Esophagus muscularis mucosa (tissue), 4 donors: ENCODE results near the gene C20orf141. TPM values are rescaled to one million over a fixed set of nuclear protein-coding genes. Genes with fewer than 3 reads are reported as not detected.

Experiments used
- DNase-seq: peaks from one replicate; pipeline ENCODE4 v3.0.0-alpha.2; 2017; ENCODE audit errors: extremely low spot score
- H3K27ac ChIP-seq, 4 donors: fragments of 200-600 bp; sonication (generic); replicated peaks in 1 of 4; 1 replicate in 3 of 4; 2 replicates in 1 of 4; pipeline ENCODE4 v1.5.1; 2016 to 2019; ENCODE audit warnings: mild to moderate bottlenecking in 1 of 4
- H3K27me3 ChIP-seq, 4 donors: fragments of 200-600 bp; sonication (generic); one replicate each; pipeline versions ENCODE4 v1.5.1 to v1.6.0; 2016 to 2019
- H3K36me3 ChIP-seq, 4 donors: fragments of 200-600 bp; sonication (generic); one replicate each; pipeline ENCODE4 v1.5.1; 2016 to 2019
- H3K4me1 ChIP-seq, 4 donors: fragments of 200-600 bp; sonication (generic); one replicate each; pipeline ENCODE4 v1.5.1; 2016 to 2019
- H3K4me3 ChIP-seq, 4 donors: fragments of 200-600 bp; sonication (generic); 1 replicate in 2 of 4; 2 replicates in 2 of 4; pipeline ENCODE4 v1.5.1; 2016 to 2019; ENCODE audit warnings: mild to moderate bottlenecking in 4 of 4, moderate library complexity in 1 of 4
- H3K9me3 ChIP-seq, 4 donors: fragments of 200-600 bp; sonication (generic); 1 replicate in 3 of 4; 2 replicates in 1 of 4; pipeline ENCODE4 v1.5.1; 2016 to 2019
- CTCF ChIP-seq, 3 experiments: fragments of 200-600 bp in 2 of 3; fragments of 450-650 bp in 1 of 3; sonication (generic) in 2 of 3; IDR thresholded peaks; one replicate each; pipeline ENCODE4 v1.5.1; 2017 to 2019; ENCODE audit warnings: antibody characterized with exemption in 3 of 3, mild to moderate bottlenecking in 2 of 3, moderate library complexity in 1 of 3
- EP300 ChIP-seq: sonication (generic); formaldehyde crosslinking; IDR thresholded peaks from one replicate; pipeline ENCODE4 v1.6.1; 2017; ENCODE audit warnings: antibody characterized with exemption
- POLR2A ChIP-seq: fragments of 450-650 bp; IDR thresholded peaks from one replicate; pipeline ENCODE4 v1.6.1; 2017; ENCODE audit warnings: antibody characterized with exemption, moderate library complexity, mild to moderate bottlenecking, low read depth
- POLR2AphosphoS5 ChIP-seq, 2 donors: sonication (generic); formaldehyde crosslinking; IDR thresholded peaks; one replicate each; pipeline ENCODE4 v1.6.1; 2017; ENCODE audit warnings: antibody characterized with exemption in 2 of 2
- WGBS: methylation state at CpG from one replicate; pipeline ENCODE4 v1.1.5; 2018; 5-methylcytosine and 5-hydroxymethylcytosine counted together
- intact Hi-C: fragments of 100-400 bp; cut with DNase I; formaldehyde crosslinking; loops from one replicate; pipeline ENCODE4 v1.15.1; 2023
- total RNA-seq, 4 donors: library from RNA; depleted of rRNA; stranded (reverse); fragments of >200 nt; gene quantifications; one replicate each; pipeline versions ENCODE4 v1.1.0 to v1.2.1, GENCODE V29; 2016

Gene C20orf141
- total RNA-seq, 4 donors from 2014 or later: not detected

- Histone ChIP-seq H3K4me3 (no peak overlapping the region), H3K27me3 (peaks cover 0 to 35% (median 0%) of the 10 kb centered on the region in 4 donors), H3K27ac (no peak overlapping the region), H3K9me3 (no peaks in the 10 kb centered on the region), H3K4me1 (no peaks in the 10 kb centered on the region), H3K36me3 (no peaks in the 10 kb centered on the region)
- intact Hi-C loops: no loop called here
- WGBS: 84% methylated on average over 6 of the region's 6 CpGs
- TF ChIP-seq POLR2A (no peak), POLR2AphosphoS5 (IDR thresholded peaks at IDR 0.05) (no peak), EP300 (no peak), CTCF (IDR thresholded peaks at IDR 0.05) (no peak)
- no peak for DNase-seq
Observed at GRCh38 chr20:2783908-2784566, 30.8 kb upstream of the C20orf141 start.

DNA sequence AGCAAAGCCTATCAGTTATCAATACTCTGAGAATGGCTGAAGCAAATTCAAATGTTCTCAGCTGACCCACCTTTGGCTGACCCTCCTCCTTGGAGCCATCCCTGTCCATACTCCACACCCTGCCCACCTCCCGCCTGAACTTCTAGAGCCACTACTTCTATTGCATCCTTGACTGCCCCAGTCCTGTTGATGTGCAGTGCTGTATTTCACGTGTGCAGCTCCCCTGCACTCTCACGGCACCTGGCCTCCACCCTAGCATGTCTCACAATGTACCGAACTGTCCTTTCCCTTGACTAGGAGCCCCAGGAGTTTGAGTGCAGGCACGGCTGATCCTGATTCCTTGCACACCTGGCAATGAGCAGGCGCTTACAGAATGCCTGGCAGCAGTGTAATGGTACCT is 21.3 kb upstream of the C20orf141 start:
- intact Hi-C loops: no loop called here
- H3K27ac ChIP-seq: no peak overlapping the region
- WGBS: 88% methylated on average over 5 of the region's 6 CpGs

GRCh38 chr20:2794202-2794748 is 20.5 kb upstream of the C20orf141 start:
- no peaks in the 10 kb centered on the region for H3K36me3 ChIP-seq
- H3K4me3 ChIP-seq: no peak overlapping the region
- 90% methylated on average over 23 of the region's 23 CpGs for WGBS
- H3K9me3 ChIP-seq: no peaks in the 10 kb centered on the region
- peaks cover 0 to 3% (median 1%) of the 10 kb centered on the region in 4 donors for H3K4me1 ChIP-seq
- DNase-seq: no peak
- H3K27ac ChIP-seq: no peak overlapping the region
- intact Hi-C loops: no loop called here
- peaks cover 0 to 70% (median 5%) of the 10 kb centered on the region in 4 donors for H3K27me3 ChIP-seq
- TF ChIP-seq CTCF (IDR thresholded peaks at IDR 0.05): no peak
- TF ChIP-seq EP300: no peak
- no peak for TF ChIP-seq POLR2A
- TF ChIP-seq POLR2AphosphoS5 (IDR thresholded peaks at IDR 0.05): no peak

More for the DNA sequence above, 21.3 kb upstream of the C20orf141 start:
- DNase-seq: no peak
- Histone ChIP-seq H3K4me3 (no peak overlapping the region), H3K27me3 (peaks cover 0 to 68% (median 5%) of the 10 kb centered on the region in 4 donors), H3K36me3 (no peaks in the 10 kb centered on the region), H3K9me3 (no peaks in the 10 kb centered on the region), H3K4me1 (no peaks in the 10 kb centered on the region)
- TF ChIP-seq POLR2AphosphoS5 (IDR thresholded peaks at IDR 0.05): no peak
- no peak for TF ChIP-seq CTCF (IDR thresholded peaks at IDR 0.05)
- no peak for TF ChIP-seq POLR2A
- TF ChIP-seq EP300: no peak

GRCh38 chr20:2794866-2795447 is 19.8 kb upstream of the C20orf141 start:
- Histone ChIP-seq H3K27ac (no peak overlapping the region), H3K36me3 (no peaks in the 10 kb centered on the region), H3K4me1 (peaks cover 0 to 10% (median 8%) of the 10 kb centered on the region in 4 donors), H3K4me3 (no peak overlapping the region), H3K9me3 (no peaks in the 10 kb centered on the region), H3K27me3 (peaks cover 0 to 70% (median 7%) of the 10 kb centered on the region in 4 donors)
- TF ChIP-seq CTCF (IDR thresholded peaks at IDR 0.05) (no peak), POLR2AphosphoS5 (IDR thresholded peaks at IDR 0.05) (no peak), POLR2A (no peak), EP300 (no peak)
- WGBS: 82% methylated on average over 6 of the region's 11 CpGs
- DNase-seq: peak; percentile 89
- intact Hi-C loops: no loop called here
